Panc1 (cell line): ENCODE results near the gene MYO1A. TPM values are rescaled to one million over a fixed set of nuclear protein-coding genes. Genes with fewer than 3 reads are reported as not detected.

ENCODE experiments used
- ATAC-seq: fragments of 200-7000 bp; cut with Tn5 transposase; 2 replicates; pipeline ENCODE4 v1.9.1; 2020; ENCODE audit warnings: mild to moderate bottlenecking, moderate library complexity
- BruUV-seq: library from RNA; stranded (reverse); fragments of 400-500 nt; replicated peaks from 2 replicates; lab custom pipeline; 2021; lab: Mats Ljungman, UMichigan
- CTCF ChIA-PET: fragments of 300-600 bp; sonication (Branson Sonifier 250); formaldehyde crosslinking; loops from one replicate; lab custom pipeline; 2022; ENCODE audit warnings: antibody characterized with exemption; lab: Charles Lee
- POLR2A ChIA-PET: fragments of 300-600 bp; sonication (Branson Sonifier 250); formaldehyde crosslinking; loops from one replicate; lab custom pipeline; 2022; ENCODE audit warnings: antibody characterized with exemption; lab: Charles Lee
- DNase-seq: peaks from one replicate; pipeline ENCODE4 v3.0.0-alpha.2; 2010; ENCODE audit warnings: low read depth, low spot score
- H3K27ac ChIP-seq: 2 replicates; pipeline ENCODE4 v1.5.1; 2011; ENCODE audit warnings: mild to moderate bottlenecking, low read length, inconsistent platforms
- H3K27me3 ChIP-seq: fragments of 200-500 bp; sonication (Bioruptor generic); 2 replicates; pipeline ENCODE4 v1.6.0; 2014; ENCODE audit warnings: low read length, inconsistent platforms; ENCODE audit not compliant: control insufficient read depth, insufficient read depth
- H3K36me3 ChIP-seq: fragments of 200-500 bp; sonication (Bioruptor generic); 2 replicates; pipeline ENCODE4 v1.5.1; 2014; ENCODE audit warnings: inconsistent platforms, mild to moderate bottlenecking, low read length, moderate library complexity; ENCODE audit not compliant: control insufficient read depth, insufficient read depth
- H3K4me1 ChIP-seq: 2 replicates; pipeline ENCODE4 v1.5.1; 2011; ENCODE audit warnings: inconsistent platforms, mild to moderate bottlenecking, low read length, moderate library complexity; ENCODE audit not compliant: control insufficient read depth, insufficient read depth
- H3K4me3 ChIP-seq, 2 experiments: 2 replicates each; pipeline ENCODE4 v1.5.1; 2011 to 2012; ENCODE audit warnings: low read depth in 2 of 2, low read length in 2 of 2, mild to moderate bottlenecking in 2 of 2, inconsistent platforms in 1 of 2, moderate library complexity in 1 of 2
- H3K9me3 ChIP-seq: fragments of 200-500 bp; sonication (Bioruptor generic); 2 replicates; pipeline ENCODE4 v1.5.1; 2014; ENCODE audit warnings: low read depth, mild to moderate bottlenecking, inconsistent platforms, low read length, moderate library complexity; ENCODE audit not compliant: control insufficient read depth, insufficient read depth
- POLR2AphosphoS5 ChIP-seq: IDR thresholded peaks from 2 replicates; pipeline ENCODE4 v1.6.1; 2012; ENCODE audit warnings: mild to moderate bottlenecking, low read depth, low read length, moderate library complexity
- REST ChIP-seq, 2 experiments: IDR thresholded peaks; 2 replicates each; pipeline ENCODE4 v1.6.1; 2011 to 2012; ENCODE audit warnings: low read depth in 2 of 2, control low read depth in 1 of 2, low read length in 1 of 2, mild to moderate bottlenecking in 1 of 2, moderate library complexity in 1 of 2; ENCODE audit not compliant: insufficient read depth in 1 of 2
- SIN3A ChIP-seq: IDR thresholded peaks from 2 replicates; pipeline ENCODE4 v1.6.1; 2012; ENCODE audit warnings: low read depth, mild to moderate bottlenecking, low read length, moderate library complexity, borderline replicate concordance; ENCODE audit not compliant: insufficient read depth
- TCF7L2 ChIP-seq: IDR thresholded peaks from 2 replicates; pipeline ENCODE4 v1.6.1; 2011; ENCODE audit warnings: mild to moderate bottlenecking, low read depth, low read length, inconsistent platforms
- in situ Hi-C: cut with HindIII; loops from 2 replicates; pipeline ENCODE4 v1.10.0; 2016; ENCODE audit warnings: low sequenced_read_pairs, low pct_unique_long_range_greater_than_20kb
- intact Hi-C: fragments of 100-400 bp; cut with micrococcal nuclease; formaldehyde crosslinking; loops from one replicate; pipeline ENCODE4 v1.10.0; 2022; ENCODE audit not compliant: unreplicated experiment
- total RNA-seq: library from RNA; stranded (reverse); gene quantifications from one replicate; pipeline ENCODE4 v1.2.1, GENCODE V29; 2021; ENCODE audit not compliant: unreplicated experiment
- TF ChIP-seq, protein P1 (sequence below): fragments of 450-650 bp; IDR thresholded peaks from 2 replicates; pipeline ENCODE4 v1.5.1; 2017; ENCODE audit warnings: mild to moderate bottlenecking

Gene MYO1A
- total RNA-seq, 1 experiment from 2014 or later, result not detected

DNA sequence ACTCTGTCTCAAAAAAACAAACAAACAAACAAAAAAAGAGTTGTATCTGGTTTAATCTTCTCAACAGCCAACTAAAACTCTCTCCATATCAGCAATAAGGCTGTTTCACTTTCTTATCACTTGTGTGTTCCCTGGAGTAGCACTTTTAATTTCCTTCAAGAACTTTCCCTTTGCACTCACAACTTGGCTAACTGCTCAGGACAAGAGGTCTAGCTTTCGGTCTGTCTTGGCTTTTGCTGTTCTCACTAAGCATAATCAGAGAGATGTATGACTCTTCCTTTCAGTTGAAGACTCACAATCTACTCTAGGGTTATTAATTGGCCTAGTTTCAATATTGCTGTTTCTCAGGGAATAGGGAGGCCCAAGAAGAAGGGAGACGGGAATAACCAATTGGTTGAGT lies 16.3 kb upstream of the MYO1A start:
- no peak for DNase-seq
- CTCF ChIA-PET, result interaction anchor here (0.6 to 0.7 kb wide), 2 partner anchors 35 to 431 kb away, joined by 3 to 7 read pairs; no protein-coding TSS in a partner anchor
- POLR2A ChIA-PET, result no interaction called here
- H3K9me3 ChIP-seq, result no peaks in the 10 kb centered on the region
- in situ Hi-C loops (no loop called here), intact Hi-C loops (no loop called here)
- H3K4me3 ChIP-seq, result no peak overlapping the region
- TF ChIP-seq TCF7L2 (no peak), SIN3A (no peak), POLR2AphosphoS5 (no peak; the same call in 1 of the 2 replicates), REST (IDR thresholded peaks at IDR 0.05; ENCODE audit: insufficient read depth in 1 of 2, low read depth in 2 of 2, low read length in 1 of 2) (no peak)
- TF ChIP-seq, protein P1, sequence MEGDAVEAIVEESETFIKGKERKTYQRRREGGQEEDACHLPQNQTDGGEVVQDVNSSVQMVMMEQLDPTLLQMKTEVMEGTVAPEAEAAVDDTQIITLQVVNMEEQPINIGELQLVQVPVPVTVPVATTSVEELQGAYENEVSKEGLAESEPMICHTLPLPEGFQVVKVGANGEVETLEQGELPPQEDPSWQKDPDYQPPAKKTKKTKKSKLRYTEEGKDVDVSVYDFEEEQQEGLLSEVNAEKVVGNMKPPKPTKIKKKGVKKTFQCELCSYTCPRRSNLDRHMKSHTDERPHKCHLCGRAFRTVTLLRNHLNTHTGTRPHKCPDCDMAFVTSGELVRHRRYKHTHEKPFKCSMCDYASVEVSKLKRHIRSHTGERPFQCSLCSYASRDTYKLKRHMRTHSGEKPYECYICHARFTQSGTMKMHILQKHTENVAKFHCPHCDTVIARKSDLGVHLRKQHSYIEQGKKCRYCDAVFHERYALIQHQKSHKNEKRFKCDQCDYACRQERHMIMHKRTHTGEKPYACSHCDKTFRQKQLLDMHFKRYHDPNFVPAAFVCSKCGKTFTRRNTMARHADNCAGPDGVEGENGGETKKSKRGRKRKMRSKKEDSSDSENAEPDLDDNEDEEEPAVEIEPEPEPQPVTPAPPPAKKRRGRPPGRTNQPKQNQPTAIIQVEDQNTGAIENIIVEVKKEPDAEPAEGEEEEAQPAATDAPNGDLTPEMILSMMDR, result no peak
- no peaks in the 10 kb centered on the region for H3K27me3 ChIP-seq
- BruUV-seq, result no TSS peak
- peaks cover 34% of the 10 kb centered on the region for H3K36me3 ChIP-seq
- no peaks in the 10 kb centered on the region for H3K4me1 ChIP-seq
- ATAC-seq, result no peak
- H3K27ac ChIP-seq, result no peak overlapping the region

DNA sequence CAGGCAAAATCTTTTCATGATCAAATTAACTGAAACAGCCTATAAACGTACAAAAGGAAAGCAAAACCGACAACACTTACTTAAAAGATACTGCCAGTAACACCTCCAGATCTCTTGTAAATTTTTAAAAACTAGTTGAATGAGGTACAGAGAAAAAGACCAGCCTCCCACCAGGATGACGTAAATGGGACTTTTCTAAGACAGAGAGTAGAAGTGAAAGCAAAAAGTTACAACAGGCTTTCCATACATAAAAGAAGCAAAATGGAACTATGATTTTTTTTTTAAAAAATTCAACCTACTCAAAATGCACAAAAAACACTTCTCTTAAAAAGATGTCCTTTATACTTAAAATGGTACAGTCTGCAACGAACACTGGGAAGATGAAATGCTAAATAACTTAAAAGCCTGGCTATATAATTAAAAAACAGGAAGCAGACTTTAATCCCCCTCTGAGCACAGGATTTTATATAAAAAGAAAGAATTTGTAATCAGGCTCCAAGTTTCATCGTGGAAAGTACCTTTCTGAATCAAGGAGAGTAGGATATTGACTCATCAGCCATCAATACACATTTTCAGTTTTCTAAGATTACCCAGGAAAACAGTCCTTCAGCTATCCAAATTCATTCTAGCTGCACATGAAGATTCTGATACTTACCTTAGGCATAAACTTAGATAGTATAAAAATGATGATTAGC lies 14.2 kb upstream of the MYO1A start:
- intact Hi-C loops, result loop anchor here (2.0 to 5.0 kb wide), 2 partner anchors 57 to 307 kb away; partner anchors contain the start of gene ZBTB39
- CTCF ChIA-PET, result no interaction called here
- H3K4me3 ChIP-seq, result no peak overlapping the region
- ATAC-seq (no peak), DNase-seq (no peak)
- POLR2A ChIA-PET, result no interaction called here
- TF ChIP-seq SIN3A (no peak), POLR2AphosphoS5 (no peak), TCF7L2 (no peak), REST (IDR thresholded peaks at IDR 0.05; ENCODE audit: insufficient read depth in 1 of 2, low read depth in 2 of 2, low read length in 1 of 2) (no peak)
- TF ChIP-seq, protein P1, result no peak
- H3K9me3 ChIP-seq, result no peaks in the 10 kb centered on the region
- H3K4me1 ChIP-seq, result no peaks in the 10 kb centered on the region
- in situ Hi-C loops, result no loop called here
- no TSS peak for BruUV-seq
- H3K36me3 ChIP-seq, result peaks cover 35% of the 10 kb centered on the region
- no peak overlapping the region for H3K27ac ChIP-seq
- H3K27me3 ChIP-seq, result no peaks in the 10 kb centered on the region
